Adrenal gland (tissue), 5 donors: Measurements from ENCODE around the gene GALNTL6.

Source experiments
- POLR2A ChIP-seq, 2 donors: fragments of 450-650 bp; IDR thresholded peaks; one replicate each; pipeline ENCODE4 v1.6.1; 2017; ENCODE audit warnings: antibody characterized with exemption in 2 of 2, mild to moderate bottlenecking in 2 of 2, moderate library complexity in 1 of 2
- TF ChIP-seq, protein P1 (sequence below), 6 experiments: fragments of 450-650 bp in 4 of 6; fragments of 200-600 bp in 2 of 6; sonication (generic) in 1 of 6; IDR thresholded peaks; 1 replicate in 5 of 6; 2 replicates in 1 of 6; pipeline versions ENCODE4 v1.5.1 to v1.8.0; 2016 to 2021; ENCODE audit warnings: antibody characterized with exemption in 6 of 6, mild to moderate bottlenecking in 2 of 6, moderate library complexity in 1 of 6
- donor health status: DM: no; HTN: no; CAD: no.

GRCh38 chr4:172868271-172868670 is 1055.1 kb downstream of the GALNTL6 start:
- TF ChIP-seq, protein P1, sequence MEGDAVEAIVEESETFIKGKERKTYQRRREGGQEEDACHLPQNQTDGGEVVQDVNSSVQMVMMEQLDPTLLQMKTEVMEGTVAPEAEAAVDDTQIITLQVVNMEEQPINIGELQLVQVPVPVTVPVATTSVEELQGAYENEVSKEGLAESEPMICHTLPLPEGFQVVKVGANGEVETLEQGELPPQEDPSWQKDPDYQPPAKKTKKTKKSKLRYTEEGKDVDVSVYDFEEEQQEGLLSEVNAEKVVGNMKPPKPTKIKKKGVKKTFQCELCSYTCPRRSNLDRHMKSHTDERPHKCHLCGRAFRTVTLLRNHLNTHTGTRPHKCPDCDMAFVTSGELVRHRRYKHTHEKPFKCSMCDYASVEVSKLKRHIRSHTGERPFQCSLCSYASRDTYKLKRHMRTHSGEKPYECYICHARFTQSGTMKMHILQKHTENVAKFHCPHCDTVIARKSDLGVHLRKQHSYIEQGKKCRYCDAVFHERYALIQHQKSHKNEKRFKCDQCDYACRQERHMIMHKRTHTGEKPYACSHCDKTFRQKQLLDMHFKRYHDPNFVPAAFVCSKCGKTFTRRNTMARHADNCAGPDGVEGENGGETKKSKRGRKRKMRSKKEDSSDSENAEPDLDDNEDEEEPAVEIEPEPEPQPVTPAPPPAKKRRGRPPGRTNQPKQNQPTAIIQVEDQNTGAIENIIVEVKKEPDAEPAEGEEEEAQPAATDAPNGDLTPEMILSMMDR (IDR thresholded peaks at IDR 0.05) = no peak
- TF ChIP-seq POLR2A (IDR thresholded peaks at IDR 0.05) = no peak
